ENCODE results near the gene TEKT2.
A peak's percentile ranks its signal among the peaks of the same experiment; 100 is the strongest.

Gene TEKT2

GRCh38 chr1:36135796-36136195 lies 51.9 kb downstream of the TEKT2 start:
- H3K4me3 ChIP-seq (ENCODE audit: low read depth, low read length), result no peak overlapping the region
- DNase-seq (ENCODE audit: low read depth), result no peak
- in situ Hi-C loops (cut with HindIII; ENCODE audit: low sequenced_read_pairs), result loop anchor here (5.0 kb wide), 1 partner anchor 157 kb away; no protein-coding TSS in a partner anchor
- TF ChIP-seq CTCF (IDR thresholded peaks at IDR 0.05; ENCODE audit: low read depth, low read length, missing control alignments), result no peak

- no peak overlapping the region for H3K4me3 ChIP-seq (ENCODE audit: low read depth, low read length)
- in situ Hi-C loops (cut with HindIII; ENCODE audit: low sequenced_read_pairs), result loop anchor here (5.0 kb wide), 1 partner anchor 156 kb away; no protein-coding TSS in a partner anchor
- no peak for TF ChIP-seq CTCF (IDR thresholded peaks at IDR 0.05; ENCODE audit: low read depth, low read length, missing control alignments)
- DNase-seq (ENCODE audit: low read depth), result peak; percentile 70
Measured at GRCh38 chr1:36136535-36136934, 52.6 kb downstream of the TEKT2 start.

- TF ChIP-seq CTCF (IDR thresholded peaks at IDR 0.05; ENCODE audit: low read depth, low read length, missing control alignments), result no peak
- in situ Hi-C loops (cut with HindIII; ENCODE audit: low sequenced_read_pairs), result loop anchor here (5.0 kb wide), 1 partner anchor 155 kb away; no protein-coding TSS in a partner anchor
- no peak overlapping the region for H3K4me3 ChIP-seq (ENCODE audit: low read depth, low read length)
- no peak for DNase-seq (ENCODE audit: low read depth)
Measured at GRCh38 chr1:36137226-36137625, 53.3 kb downstream of the TEKT2 start.

- in situ Hi-C loops (cut with HindIII; ENCODE audit: low sequenced_read_pairs), result loop anchor here (5.0 kb wide), 1 partner anchor 155 kb away; no protein-coding TSS in a partner anchor
- no peak for DNase-seq (ENCODE audit: low read depth)
- TF ChIP-seq CTCF (IDR thresholded peaks at IDR 0.05; ENCODE audit: low read depth, low read length, missing control alignments), result no peak
- no peak overlapping the region for H3K4me3 ChIP-seq (ENCODE audit: low read depth, low read length)
Measured at GRCh38 chr1:36137776-36138175, 53.9 kb downstream of the TEKT2 start.
